ENCODE results near the gene CER1. TPM values are rescaled to one million over a fixed set of nuclear protein-coding genes. Genes with fewer than 3 reads are reported as not detected.

CER1 gene
- total and polyA plus RNA-seq, 2 of the 8 experiments (the other 6 are each of a cell fraction or from before 2014, with no cell fraction given): 0.26 to 3.4 TPM

DNA sequence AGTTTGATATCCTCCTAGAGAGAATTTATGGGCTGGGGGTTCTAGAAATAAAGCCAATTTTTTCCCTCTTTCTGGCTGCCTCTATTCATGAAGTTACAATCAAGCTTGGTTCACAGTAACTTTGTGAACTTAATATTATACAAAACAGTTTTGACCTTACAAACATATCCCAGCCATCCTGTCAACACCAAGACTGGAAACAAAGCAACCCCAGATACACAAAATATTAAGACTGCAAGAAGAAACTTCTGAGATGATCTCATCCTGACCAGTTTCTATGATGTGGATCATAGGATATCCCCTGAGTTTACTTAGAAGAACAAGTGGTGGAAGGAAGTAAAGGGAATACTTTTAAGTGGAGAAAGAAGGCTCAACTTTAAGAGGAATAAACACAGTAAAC lies 28.3 kb upstream of the CER1 start:
- no peak for FAIRE-seq
- no peak for TF ChIP-seq PHF8 (conservative IDR thresholded peaks at IDR 0.05; ENCODE audit: low read depth, low read length)
- TF ChIP-seq POLR2A (IDR thresholded peaks at IDR 0.05; ENCODE audit: control extremely low read depth in 1 of 2, low read depth in 2 of 2, low read length in 2 of 2): no peak
- TF ChIP-seq, protein P1, sequence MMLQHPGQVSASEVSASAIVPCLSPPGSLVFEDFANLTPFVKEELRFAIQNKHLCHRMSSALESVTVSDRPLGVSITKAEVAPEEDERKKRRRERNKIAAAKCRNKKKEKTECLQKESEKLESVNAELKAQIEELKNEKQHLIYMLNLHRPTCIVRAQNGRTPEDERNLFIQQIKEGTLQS (IDR thresholded peaks at IDR 0.05; ENCODE audit: insufficient read depth, low read depth, low read length): no peak
- TF ChIP-seq EGR1 (IDR thresholded peaks at IDR 0.05; ENCODE audit: borderline replicate concordance, low read depth, low read length): no peak
- no peak for TF ChIP-seq RXRA (IDR thresholded peaks at IDR 0.05; ENCODE audit: insufficient read depth, low read depth, low read length)

More for the DNA sequence above, 28.3 kb upstream of the CER1 start:
- ChIA-PET POLR2A (ENCODE audit: partially characterized antibody) (no interaction called here), CTCF (ENCODE audit: partially characterized antibody) (interaction anchor here (0.7 to 2.6 kb wide), 9 partner anchors 11 to 287 kb away, joined by 3 to 17 read pairs (median 4); no protein-coding TSS in a partner anchor)
- no peaks in the 10 kb centered on the region for H3K36me3 ChIP-seq (ENCODE audit: control insufficient read depth in 2 of 4, insufficient read depth in 4 of 4, low read length in 3 of 4)
- no peak overlapping the region for H3K4ac ChIP-seq (replicated peaks; ENCODE audit: insufficient read length, low read depth, low read length)
- no peak overlapping the region for H3K23ac ChIP-seq (ENCODE audit: insufficient read length)
- H2AFZ ChIP-seq (ENCODE audit: low read length): no peak overlapping the region
- no peaks in the 10 kb centered on the region for H3K27me3 ChIP-seq (replicated peaks in 1 of 4; ENCODE audit: control insufficient read depth in 3 of 4, extremely low read depth in 1 of 4, insufficient read depth in 3 of 4, low read length in 3 of 4)
- peaks cover 2 to 7% (median 3%) of the 10 kb centered on the region in 4 experiments; a peak in 3 of 7 replicates for H3K4me1 ChIP-seq (replicated peaks in 1 of 4; ENCODE audit: control insufficient read depth in 3 of 4, insufficient read depth in 4 of 4, low read length in 3 of 4)
- H3K18ac ChIP-seq (ENCODE audit: extremely low read depth, low read length): no peak overlapping the region
- no peak for DNase-seq (ENCODE audit: low read depth in 1 of 2, low spot score in 2 of 2)
- no peaks in the 10 kb centered on the region for H3K9me3 ChIP-seq (ENCODE audit: insufficient read depth in 2 of 2, low read depth in 1 of 2, low read length in 1 of 2)
- H3K79me1 ChIP-seq (ENCODE audit: low read depth, low read length): no peaks in the 10 kb centered on the region
- no peak overlapping the region for H2BK120ac ChIP-seq (replicated peaks; ENCODE audit: low read depth, low read length)
- H3K56ac ChIP-seq (replicated peaks; ENCODE audit: insufficient read length, low read depth, low read length): no peak overlapping the region
- no peak overlapping the region for H4K5ac ChIP-seq (ENCODE audit: insufficient read length, low read depth, low read length)
- no peak overlapping the region for H3K9ac ChIP-seq (replicated peaks in 1 of 4; ENCODE audit: extremely low read depth in 1 of 4, low read depth in 3 of 4, low read length in 3 of 4)
- no peak overlapping the region for H2BK12ac ChIP-seq (ENCODE audit: low read depth, low read length)
- H2BK15ac ChIP-seq (ENCODE audit: low read length): no peak overlapping the region
- no peaks in the 10 kb centered on the region for H3K23me2 ChIP-seq (ENCODE audit: low read depth, low read length)
- no peak overlapping the region for H2BK5ac ChIP-seq (ENCODE audit: low read depth, low read length)
- no peak overlapping the region for H3K14ac ChIP-seq (ENCODE audit: insufficient read length)
- no peaks in the 10 kb centered on the region for H4K20me1 ChIP-seq (replicated peaks in 1 of 2; ENCODE audit: control insufficient read depth in 1 of 2, insufficient read depth in 2 of 2, low read length in 2 of 2)
- H3K27ac ChIP-seq (ENCODE audit: low read depth, low read length): no peak overlapping the region
- no peak overlapping the region for H3K4me3 ChIP-seq (ENCODE audit: extremely low read depth in 1 of 4, insufficient read depth in 2 of 4, low read depth in 3 of 4, low read length in 4 of 4)
- H2BK20ac ChIP-seq (ENCODE audit: low read length): no peak overlapping the region
- no peak overlapping the region for H4K8ac ChIP-seq (ENCODE audit: extremely low read depth, insufficient read depth, low read length)
- no peak overlapping the region for H4K91ac ChIP-seq (replicated peaks; ENCODE audit: insufficient read length, low read length)
- H3K4me2 ChIP-seq (ENCODE audit: insufficient read depth in 1 of 2, low read depth in 2 of 2, low read length in 2 of 2): no peak overlapping the region
- H3K79me2 ChIP-seq (ENCODE audit: control insufficient read depth in 1 of 2, insufficient read depth in 2 of 2, low read length in 2 of 2): no peaks in the 10 kb centered on the region
- H2AK5ac ChIP-seq (ENCODE audit: low read depth, low read length): no peak overlapping the region
